Lower leg skin (tissue), 4 donors: ENCODE measurements around the gene P4HA2. TPM values are rescaled to one million over a fixed set of nuclear protein-coding genes. Genes with fewer than 3 reads are reported as not detected.

ENCODE experiments used
- DNase-seq, 2 donors: peaks; one replicate each; pipeline ENCODE4 v3.0.0-alpha.2; 2019; ENCODE audit warnings: low spot score in 2 of 2
- H3K4me3 ChIP-seq: fragments of 200-600 bp; sonication (generic); 2 replicates; pipeline ENCODE4 v1.5.1; 2017; ENCODE audit warnings: mild to moderate bottlenecking, low read depth; ENCODE audit not compliant: poor library complexity, severe bottlenecking
- CTCF ChIP-seq, 3 donors: fragments of 450-650 bp; IDR thresholded peaks; one replicate each; pipeline ENCODE4 v1.5.1; 2016; ENCODE audit warnings: antibody characterized with exemption in 3 of 3, mild to moderate bottlenecking in 3 of 3, moderate library complexity in 2 of 3
- POLR2A ChIP-seq, 2 donors: fragments of 450-650 bp; IDR thresholded peaks; one replicate each; pipeline ENCODE4 v1.6.1; 2016 to 2017; ENCODE audit warnings: antibody characterized with exemption in 2 of 2, mild to moderate bottlenecking in 1 of 2, moderate library complexity in 1 of 2
- WGBS, 2 donors: methylation state at CpG; one replicate each; pipeline ENCODE4 v1.1.5; 2018; 5-methylcytosine and 5-hydroxymethylcytosine counted together
- intact Hi-C: fragments of 100-400 bp; cut with DNase I; formaldehyde crosslinking; loops from one replicate; pipeline ENCODE4 v1.15.0; 2023; ENCODE audit warnings: low total_unique reads
- total RNA-seq, 4 donors: library from RNA; depleted of rRNA; stranded (reverse); fragments of >200 nt; gene quantifications; one replicate each; pipeline ENCODE4 v1.1.0, GENCODE V29; 2016

Gene P4HA2
- total RNA-seq, 4 donors from 2014 or later = 18.0 to 40.5 (median 26.7) TPM

DNA sequence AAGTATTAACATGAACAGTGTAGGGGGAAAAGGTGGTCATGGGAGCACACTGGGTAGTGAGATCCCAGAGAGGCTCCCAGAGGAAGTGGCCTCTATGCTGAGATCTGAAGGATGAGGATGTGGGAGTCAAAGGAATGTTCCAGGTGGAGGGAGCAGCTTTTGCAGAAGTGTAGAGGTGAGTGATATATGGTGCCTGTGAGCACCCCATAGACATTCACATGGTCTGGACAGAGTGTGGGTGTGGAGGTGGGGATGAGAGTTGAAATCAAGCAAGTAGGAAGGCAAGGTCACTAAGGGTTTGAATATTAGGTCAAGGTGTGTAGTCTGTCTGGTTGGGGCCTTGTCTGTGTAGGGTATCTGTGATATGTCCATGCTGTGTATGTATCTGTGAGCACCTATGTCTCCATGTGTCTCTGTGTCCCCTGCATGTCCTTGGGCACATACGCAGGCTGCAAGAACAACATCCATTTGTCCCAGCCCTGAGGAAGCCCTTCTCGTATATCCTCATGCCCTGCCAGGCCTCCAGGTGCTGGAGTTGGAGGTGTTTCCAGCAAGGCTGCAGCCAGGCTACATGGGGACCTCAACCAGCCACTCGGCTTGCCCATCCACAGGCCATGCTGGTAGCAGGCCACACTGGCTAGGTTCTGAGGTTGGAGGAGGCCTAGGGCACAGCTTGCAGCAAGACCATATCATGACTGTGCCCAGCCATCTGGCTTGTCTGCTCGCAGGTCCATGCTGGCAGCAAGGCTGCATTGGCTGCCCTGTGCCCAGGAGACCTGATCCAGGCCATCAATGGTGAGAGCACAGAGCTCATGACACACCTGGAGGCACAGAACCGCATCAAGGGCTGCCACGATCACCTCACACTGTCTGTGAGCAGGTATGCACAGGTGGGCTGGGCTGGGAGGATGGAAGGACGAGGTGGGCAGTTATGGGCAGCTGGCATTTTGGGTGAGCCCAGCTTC lies 34.5 kb upstream of the P4HA2 start:
- no peak overlapping the region for H3K4me3 ChIP-seq
- intact Hi-C loops = no loop called here
- WGBS, 2 donors = 78 to 79% methylated on average over 6 to 7 of the region's 7 CpGs
- TF ChIP-seq CTCF (IDR thresholded peaks at IDR 0.05) (no peak), POLR2A (IDR thresholded peaks at IDR 0.05) (no peak)
- peak; percentile 10 to 82 for DNase-seq

DNA sequence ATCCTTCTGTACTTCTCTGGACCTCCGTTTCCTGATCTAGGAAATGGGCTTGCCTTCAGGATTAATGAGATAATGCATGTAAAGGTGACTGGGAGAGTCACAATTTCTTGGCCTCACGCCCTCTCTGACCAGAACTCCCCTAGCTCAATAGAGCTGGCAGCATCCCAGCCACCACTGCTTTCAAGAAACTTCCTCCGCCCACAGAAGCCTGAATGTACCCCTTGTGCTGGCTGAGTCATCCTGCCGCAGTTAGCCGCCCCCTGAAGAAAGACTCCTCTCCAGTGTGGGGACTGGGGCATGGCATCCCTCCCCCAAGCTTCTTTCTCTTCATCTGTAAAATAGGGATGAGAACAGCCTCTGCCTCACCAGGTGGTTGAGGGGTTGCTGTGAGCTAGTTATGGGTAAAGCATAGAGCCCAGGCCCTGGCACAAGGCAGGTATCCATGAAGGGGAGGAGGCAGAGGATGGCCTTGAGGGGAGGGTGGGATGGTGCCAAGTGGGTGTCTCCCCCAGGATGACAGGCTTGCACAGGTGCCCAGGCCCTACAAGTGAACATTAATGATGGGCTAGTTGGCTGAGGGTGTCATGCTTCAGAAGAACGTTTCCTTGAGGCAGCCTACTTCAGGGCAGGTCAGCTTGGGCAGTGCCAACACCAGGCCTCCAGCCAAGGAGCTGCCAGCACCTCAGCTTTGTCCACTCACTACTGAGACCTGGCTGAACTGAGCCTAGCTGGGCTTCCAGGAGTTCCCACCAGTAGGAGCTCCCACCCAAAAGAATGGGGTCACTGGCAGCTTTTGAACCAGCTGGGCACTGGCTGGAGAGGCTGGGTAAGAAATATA lies 33.3 kb upstream of the P4HA2 start:
- intact Hi-C loops = no loop called here
- H3K4me3 ChIP-seq = no peak overlapping the region
- TF ChIP-seq POLR2A (IDR thresholded peaks at IDR 0.05) (no peak), CTCF (IDR thresholded peaks at IDR 0.05) (no peak)
- DNase-seq = peak in 1 of 2 donors; percentile 89
- WGBS, 2 donors = 32 to 62% methylated on average over 6 of the region's 6 CpGs

DNA sequence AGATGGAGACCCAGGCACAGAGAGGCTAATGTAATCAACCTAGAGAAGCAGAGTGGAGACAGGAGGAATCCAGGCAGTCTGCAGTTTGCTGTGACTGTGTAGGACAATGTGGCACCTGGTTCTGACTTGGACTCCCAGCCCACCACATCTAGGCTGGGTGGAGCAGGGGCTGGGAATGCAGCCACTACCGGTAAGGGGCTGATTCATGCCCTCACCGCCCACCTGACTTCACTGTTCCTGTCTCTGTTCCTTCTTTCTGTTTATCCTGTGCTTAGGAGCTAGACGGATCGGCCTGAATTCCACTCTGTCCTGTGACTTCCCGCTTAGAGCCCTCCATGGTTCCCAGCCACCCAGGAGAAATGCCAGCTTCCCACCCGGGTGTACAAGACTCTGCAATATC lies 32.4 kb upstream of the P4HA2 start:
- 26 to 35% methylated on average over 6 of the region's 6 CpGs for WGBS, 2 donors
- no peak overlapping the region for H3K4me3 ChIP-seq
- TF ChIP-seq CTCF (IDR thresholded peaks at IDR 0.05) (no peak), POLR2A (IDR thresholded peaks at IDR 0.05) (no peak)
- intact Hi-C loops = no loop called here
- peak in 1 of 2 donors; percentile 84 for DNase-seq

GRCh38 chr5:132259069-132259851 lies 31.6 kb upstream of the P4HA2 start:
- WGBS, 2 donors = 36% methylated on average over 19 to 24 of the region's 24 CpGs
- intact Hi-C loops = no loop called here
- peak overlapping the region; percentile 69 for H3K4me3 ChIP-seq
- peak in 1 of 2 donors; percentile 93 for DNase-seq
- TF ChIP-seq CTCF (IDR thresholded peaks at IDR 0.05) = no peak
- no peak for TF ChIP-seq POLR2A (IDR thresholded peaks at IDR 0.05)
